ENCODE data around the gene EYS. TPM values are rescaled to one million over a fixed set of nuclear protein-coding genes. Genes with fewer than 3 reads are reported as not detected.

The EYS gene
- total RNA-seq, 1 donor from 2014 or later = not detected

DNA sequence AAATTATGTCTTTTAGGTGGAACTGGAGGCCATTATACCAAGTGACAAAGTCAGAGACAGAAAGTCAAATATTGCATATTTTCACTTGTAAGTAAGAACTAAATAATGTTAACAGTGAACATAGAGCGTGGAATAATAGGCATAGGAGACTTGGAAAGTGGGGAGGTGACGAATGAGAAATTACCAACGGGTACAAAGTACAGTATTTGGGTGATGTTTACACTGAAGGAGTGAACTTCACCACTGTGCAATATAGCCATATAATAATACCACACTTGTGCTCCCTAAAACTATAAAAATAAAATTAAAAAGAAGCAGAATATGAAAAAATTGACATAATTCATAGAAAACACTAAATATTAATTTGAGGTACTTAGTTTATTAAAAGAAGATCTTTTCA, 14.9 kb downstream of the EYS start:
- TF ChIP-seq, protein P1, sequence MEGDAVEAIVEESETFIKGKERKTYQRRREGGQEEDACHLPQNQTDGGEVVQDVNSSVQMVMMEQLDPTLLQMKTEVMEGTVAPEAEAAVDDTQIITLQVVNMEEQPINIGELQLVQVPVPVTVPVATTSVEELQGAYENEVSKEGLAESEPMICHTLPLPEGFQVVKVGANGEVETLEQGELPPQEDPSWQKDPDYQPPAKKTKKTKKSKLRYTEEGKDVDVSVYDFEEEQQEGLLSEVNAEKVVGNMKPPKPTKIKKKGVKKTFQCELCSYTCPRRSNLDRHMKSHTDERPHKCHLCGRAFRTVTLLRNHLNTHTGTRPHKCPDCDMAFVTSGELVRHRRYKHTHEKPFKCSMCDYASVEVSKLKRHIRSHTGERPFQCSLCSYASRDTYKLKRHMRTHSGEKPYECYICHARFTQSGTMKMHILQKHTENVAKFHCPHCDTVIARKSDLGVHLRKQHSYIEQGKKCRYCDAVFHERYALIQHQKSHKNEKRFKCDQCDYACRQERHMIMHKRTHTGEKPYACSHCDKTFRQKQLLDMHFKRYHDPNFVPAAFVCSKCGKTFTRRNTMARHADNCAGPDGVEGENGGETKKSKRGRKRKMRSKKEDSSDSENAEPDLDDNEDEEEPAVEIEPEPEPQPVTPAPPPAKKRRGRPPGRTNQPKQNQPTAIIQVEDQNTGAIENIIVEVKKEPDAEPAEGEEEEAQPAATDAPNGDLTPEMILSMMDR (IDR thresholded peaks at IDR 0.05) = no peak
- intact Hi-C loops (cut with DNase I) = no loop called here
- H3K4me1 ChIP-seq = no peaks in the 10 kb centered on the region
- H3K27me3 ChIP-seq = no peaks in the 10 kb centered on the region
- H3K27ac ChIP-seq = no peak overlapping the region
- no peak for DNase-seq (ENCODE audit: low spot score in 2 of 2)
- no peaks in the 10 kb centered on the region for H3K9me3 ChIP-seq
- H3K36me3 ChIP-seq = no peaks in the 10 kb centered on the region
- H3K4me3 ChIP-seq = no peak overlapping the region

DNA sequence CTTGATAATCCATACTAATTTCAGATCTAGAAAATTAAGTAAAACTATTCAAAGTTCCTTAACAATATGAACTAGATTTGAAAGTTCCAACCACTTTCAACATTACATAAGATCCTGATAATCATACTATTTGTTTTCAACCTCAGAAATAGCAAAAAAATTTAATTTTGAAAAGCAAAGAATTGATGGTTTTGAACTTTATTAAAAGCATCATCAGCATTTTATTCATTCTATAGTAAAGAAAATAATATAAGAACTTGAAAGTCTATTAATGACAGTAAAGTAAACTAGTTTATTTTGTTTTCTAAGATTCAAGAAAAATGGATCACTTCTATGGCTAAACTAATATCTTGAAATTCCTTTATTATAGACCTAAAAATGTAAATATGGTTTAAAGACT, 26.8 kb downstream of the EYS start:
- Histone ChIP-seq H3K36me3 (no peaks in the 10 kb centered on the region), H3K27ac (no peak overlapping the region), H3K9me3 (no peaks in the 10 kb centered on the region), H3K4me3 (no peak overlapping the region), H3K4me1 (no peaks in the 10 kb centered on the region), H3K27me3 (no peaks in the 10 kb centered on the region)
- DNase-seq (ENCODE audit: low spot score in 2 of 2) = no peak
- TF ChIP-seq, protein P1 (IDR thresholded peaks at IDR 0.05) = no peak
- intact Hi-C loops (cut with DNase I) = no loop called here

DNA sequence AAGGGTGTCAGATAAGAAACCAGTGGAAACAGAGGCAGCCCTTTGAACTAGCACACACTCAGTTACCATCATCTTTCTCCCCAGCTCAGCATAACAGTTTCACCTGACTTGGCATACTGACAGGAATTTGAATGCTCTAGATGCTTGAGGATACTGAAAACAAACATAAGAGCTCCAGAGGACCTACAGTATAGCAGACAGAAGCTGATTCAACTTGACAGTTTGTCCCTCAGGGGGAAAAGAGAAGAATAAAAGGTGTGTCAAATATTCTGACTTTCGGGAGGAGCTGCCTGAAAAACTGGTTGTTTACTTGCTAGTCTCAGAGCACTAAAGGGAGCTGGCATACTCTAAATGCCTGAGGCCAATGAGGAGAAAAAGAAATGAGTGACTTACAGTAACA, 35.1 kb downstream of the EYS start:
- DNase-seq (ENCODE audit: low spot score in 2 of 2) = no peak
- no peak overlapping the region for H3K4me3 ChIP-seq
- no peak overlapping the region for H3K27ac ChIP-seq
- intact Hi-C loops (cut with DNase I) = no loop called here
- no peaks in the 10 kb centered on the region for H3K36me3 ChIP-seq
- TF ChIP-seq, protein P1 (IDR thresholded peaks at IDR 0.05) = no peak
- H3K27me3 ChIP-seq = no peaks in the 10 kb centered on the region
- no peaks in the 10 kb centered on the region for H3K4me1 ChIP-seq
- no peaks in the 10 kb centered on the region for H3K9me3 ChIP-seq

DNA sequence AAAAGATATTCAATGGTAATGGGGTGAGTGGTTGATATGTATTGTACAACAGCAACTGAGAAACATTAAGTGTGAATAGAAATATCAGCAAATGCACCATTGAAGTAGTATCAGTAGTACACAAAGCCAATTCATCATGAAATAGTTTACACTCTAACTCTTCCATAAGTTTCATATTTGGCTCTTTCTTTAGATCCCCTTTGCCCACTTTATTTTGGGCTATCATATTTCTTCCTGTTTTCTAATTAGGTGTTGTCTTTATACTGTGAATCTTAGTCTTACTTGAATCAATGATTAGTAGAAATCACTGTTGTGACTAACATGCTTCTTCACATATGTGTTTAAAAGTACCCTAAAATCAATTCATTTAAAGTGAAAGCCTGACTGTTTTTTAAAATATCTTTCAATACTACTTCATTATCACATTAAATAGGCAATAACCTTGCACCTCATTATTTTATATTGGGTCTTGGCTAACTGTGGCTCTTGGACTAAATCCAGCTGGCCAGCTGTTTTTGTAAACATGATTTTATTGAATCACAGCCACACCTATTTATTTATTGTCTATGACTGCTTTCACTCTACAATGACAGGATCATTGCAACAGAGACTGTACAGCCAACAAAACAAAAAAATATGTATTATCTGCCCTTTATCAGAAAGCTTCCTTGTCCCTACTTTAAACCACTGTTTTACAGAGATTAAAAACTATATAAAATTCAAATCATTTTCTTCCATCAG, 38.9 kb downstream of the EYS start:
- Histone ChIP-seq H3K4me3 (no peak overlapping the region), H3K9me3 (no peaks in the 10 kb centered on the region), H3K4me1 (no peaks in the 10 kb centered on the region), H3K27ac (no peak overlapping the region), H3K36me3 (no peaks in the 10 kb centered on the region), H3K27me3 (no peaks in the 10 kb centered on the region)
- TF ChIP-seq, protein P1 (IDR thresholded peaks at IDR 0.05) = no peak
- DNase-seq (ENCODE audit: low spot score in 2 of 2) = no peak
- intact Hi-C loops (cut with DNase I) = no loop called here

DNA sequence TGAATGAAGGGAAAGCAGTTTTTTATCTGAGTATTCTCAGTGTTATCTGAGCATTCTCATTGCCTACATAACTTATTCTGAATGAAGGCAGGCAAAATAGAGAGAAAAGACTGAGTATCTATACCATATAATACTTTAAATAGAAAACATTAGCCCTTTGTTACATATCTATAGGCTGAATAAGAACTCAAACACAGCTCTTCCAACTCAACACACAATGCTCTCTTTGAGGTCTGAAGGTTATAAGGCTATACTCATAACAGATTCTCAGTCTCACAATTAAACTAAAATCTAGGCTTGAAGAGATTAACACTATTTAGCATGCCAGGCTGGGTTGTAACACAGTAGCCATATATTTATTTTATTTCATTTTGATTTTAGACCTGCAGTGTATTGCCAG, 56.9 kb downstream of the EYS start:
- intact Hi-C loops (cut with DNase I) = no loop called here
- H3K9me3 ChIP-seq = no peaks in the 10 kb centered on the region
- DNase-seq (ENCODE audit: low spot score in 2 of 2) = no peak
- H3K4me3 ChIP-seq = no peak overlapping the region
- H3K27ac ChIP-seq = no peak overlapping the region
- TF ChIP-seq, protein P1 (IDR thresholded peaks at IDR 0.05) = no peak
- no peaks in the 10 kb centered on the region for H3K36me3 ChIP-seq
- no peaks in the 10 kb centered on the region for H3K4me1 ChIP-seq
- H3K27me3 ChIP-seq = no peaks in the 10 kb centered on the region

DNA sequence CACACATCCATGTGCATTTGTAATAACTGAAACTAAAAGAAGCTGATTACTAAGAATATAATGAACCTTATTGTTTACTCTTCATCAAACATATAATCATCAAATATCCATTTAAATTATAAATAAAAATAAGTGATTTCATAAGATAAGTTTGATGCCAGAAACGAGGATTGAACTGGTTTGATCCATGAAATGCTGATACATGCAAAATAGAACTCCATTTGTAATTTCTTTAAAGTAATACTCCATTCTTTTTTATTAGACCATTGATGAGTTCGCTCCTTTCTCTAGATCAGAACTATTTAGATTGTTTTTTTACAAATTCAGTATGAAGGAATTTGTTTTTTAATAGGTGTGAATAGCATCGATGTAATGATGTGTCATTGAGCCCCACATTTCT, 57.6 kb downstream of the EYS start:
- intact Hi-C loops (cut with DNase I) = no loop called here
- Histone ChIP-seq H3K4me3 (no peak overlapping the region), H3K9me3 (no peaks in the 10 kb centered on the region), H3K4me1 (no peaks in the 10 kb centered on the region), H3K27me3 (no peaks in the 10 kb centered on the region), H3K27ac (no peak overlapping the region), H3K36me3 (no peaks in the 10 kb centered on the region)
- no peak for DNase-seq (ENCODE audit: low spot score in 2 of 2)
- TF ChIP-seq, protein P1 (IDR thresholded peaks at IDR 0.05) = no peak

Measured in ascending aorta (tissue), 2 donors.